Measurements from ENCODE around the gene CADPS. TPM values are rescaled to one million over a fixed set of nuclear protein-coding genes. Genes with fewer than 3 reads are reported as not detected.
A peak's percentile ranks its signal among the peaks of the same experiment; 100 is the strongest.

Gene CADPS
- total and polyA plus RNA-seq, 2 of the 4 experiments (the other 2 are of a cell fraction), result not detected

DNA sequence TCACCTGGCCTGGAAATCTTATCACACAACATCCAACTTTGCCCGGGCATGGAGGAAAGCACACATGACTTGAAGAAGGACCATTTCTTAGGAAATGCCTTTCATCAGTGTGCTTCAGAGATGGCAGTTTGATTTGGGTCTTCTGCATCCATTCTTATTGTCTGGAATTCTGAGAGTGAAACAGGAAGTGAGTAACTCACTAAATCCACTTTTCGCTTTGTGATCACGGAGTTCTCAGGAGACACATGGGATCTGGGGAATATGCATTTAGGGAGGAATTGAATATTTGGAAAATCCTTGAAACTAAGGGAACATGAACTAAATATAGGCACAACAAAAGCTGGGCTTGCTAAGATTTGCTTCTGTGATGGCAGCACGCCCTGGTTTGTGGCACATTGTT is 289.4 kb downstream of the CADPS start:
- intact Hi-C loops (cut with micrococcal nuclease), result no loop called here
- no peak overlapping the region; the same call in 1 of the 2 replicates for H3K27ac ChIP-seq (ENCODE audit: insufficient read depth, low read length)

More for the DNA sequence above, 289.4 kb downstream of the CADPS start:
- WGBS, 2 experiments (ENCODE audit: extremely low coverage in 2 of 2, insufficient read length in 1 of 2), result no CpG with 5 or more reads among the region's 4 CpGs
- H3K23ac ChIP-seq (ENCODE audit: low read depth, low read length), result peak overlapping the region; percentile 40; the same call in 1 of the 2 replicates
- H3K9me3 ChIP-seq (ENCODE audit: control insufficient read depth, insufficient read depth, low read length), result no peaks in the 10 kb centered on the region
- H4K8ac ChIP-seq (ENCODE audit: low read depth in 2 of 2, low read length in 2 of 2), result peak overlapping the region; percentile 7 to 75; a peak in 2 of 4 replicates
- in situ Hi-C loops (cut with MboI; ENCODE audit: low sequenced_read_pairs), result no loop called here
- no peaks in the 10 kb centered on the region for H3K79me1 ChIP-seq (ENCODE audit: low read depth in 1 of 2, low read length in 2 of 2)
- no peak overlapping the region for H2BK5ac ChIP-seq (ENCODE audit: low read depth, low read length, poor library complexity, severe bottlenecking)
- H2AK5ac ChIP-seq (ENCODE audit: low read depth, low read length), result no peak overlapping the region; the same call in 1 of the 2 replicates
- no peaks in the 10 kb centered on the region for H3K27me3 ChIP-seq (ENCODE audit: control insufficient read depth, insufficient read depth, low read length)
- ChIA-PET POLR2A (ENCODE audit: unreplicated experiment) (no interaction called here), CTCF (no interaction called here)
- no peak for ATAC-seq (ENCODE audit: low read depth)
- dilution Hi-C loops (cut with HindIII; ENCODE audit: low sequenced_read_pairs, unreplicated experiment), result no loop called here
- H2AFZ ChIP-seq (replicated peaks; ENCODE audit: low read length, poor library complexity), result peak overlapping the region; percentile 52
- H2BK20ac ChIP-seq (ENCODE audit: low read depth, low read length), result peak overlapping the region; percentile 43; the same call in 1 of the 2 replicates
- H3K9ac ChIP-seq (ENCODE audit: low read depth, low read length), result no peak overlapping the region
- peak overlapping the region; percentile 27; the same call in 1 of the 2 replicates for H3K18ac ChIP-seq (ENCODE audit: low read depth, low read length)
- no peak overlapping the region for H3K56ac ChIP-seq (ENCODE audit: extremely low read depth, insufficient read depth, low read length)
- no peak overlapping the region for H3K4me3 ChIP-seq (ENCODE audit: insufficient read depth, low read depth, low read length)
- no peaks in the 10 kb centered on the region for H4K20me1 ChIP-seq (ENCODE audit: insufficient read depth, low read length)
- TF ChIP-seq RFX5 (IDR thresholded peaks at IDR 0.05; ENCODE audit: low read depth, low read length), result no peak
- no peak for TF ChIP-seq POLR2A (IDR thresholded peaks at IDR 0.05; ENCODE audit: low read depth, low read length)
- no peak for TF ChIP-seq BHLHE40 (IDR thresholded peaks at IDR 0.05; ENCODE audit: low read depth, low read length)
- no peak for TF ChIP-seq CEBPB (IDR thresholded peaks at IDR 0.05; ENCODE audit: low read depth, low read length)
- no peak for TF ChIP-seq MAZ (IDR thresholded peaks at IDR 0.05; ENCODE audit: borderline replicate concordance, low read depth, low read length)
- no peak for TF ChIP-seq MAFK (IDR thresholded peaks at IDR 0.05; ENCODE audit: low read depth, low read length)
- TF ChIP-seq, protein P1, sequence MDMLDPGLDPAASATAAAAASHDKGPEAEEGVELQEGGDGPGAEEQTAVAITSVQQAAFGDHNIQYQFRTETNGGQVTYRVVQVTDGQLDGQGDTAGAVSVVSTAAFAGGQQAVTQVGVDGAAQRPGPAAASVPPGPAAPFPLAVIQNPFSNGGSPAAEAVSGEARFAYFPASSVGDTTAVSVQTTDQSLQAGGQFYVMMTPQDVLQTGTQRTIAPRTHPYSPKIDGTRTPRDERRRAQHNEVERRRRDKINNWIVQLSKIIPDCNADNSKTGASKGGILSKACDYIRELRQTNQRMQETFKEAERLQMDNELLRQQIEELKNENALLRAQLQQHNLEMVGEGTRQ (IDR thresholded peaks at IDR 0.05; ENCODE audit: low read depth, low read length), result no peak
- TF ChIP-seq RCOR1 (IDR thresholded peaks at IDR 0.05; ENCODE audit: insufficient replicate concordance, low read length), result no peak
- no peak for TF ChIP-seq CHD1 (IDR thresholded peaks at IDR 0.05; ENCODE audit: low read depth, low read length)
- TF ChIP-seq MXI1 (IDR thresholded peaks at IDR 0.05; ENCODE audit: borderline replicate concordance, low read depth, low read length), result no peak
- no peak overlapping the region for H3K4me2 ChIP-seq (ENCODE audit: low read depth, low read length)
- DNase-seq, result peak; percentile 18
- H2BK120ac ChIP-seq (ENCODE audit: low read depth, low read length), result peak overlapping the region; percentile 51; the same call in 1 of the 2 replicates
- H2BK15ac ChIP-seq (ENCODE audit: low read depth, low read length), result peak overlapping the region; percentile 70; the same call in 2 of the 3 replicates
- no peak overlapping the region for H3K14ac ChIP-seq (replicated peaks; ENCODE audit: low read depth, low read length)
- no TSS peak for BruUV-seq (replicated peaks)
- H4K91ac ChIP-seq (ENCODE audit: insufficient read depth, low read depth, low read length), result no peak overlapping the region
- H3K4ac ChIP-seq (ENCODE audit: low read depth, low read length), result peak overlapping the region; percentile 28; the same call in 1 of the 2 replicates
- peaks cover 9% of the 10 kb centered on the region for H3K4me1 ChIP-seq (ENCODE audit: control insufficient read depth, insufficient read depth, low read length)
- H3K36me3 ChIP-seq (ENCODE audit: control insufficient read depth, insufficient read depth, low read length), result no peaks in the 10 kb centered on the region
- H2AK9ac ChIP-seq (replicated peaks; ENCODE audit: low read depth, low read length, poor library complexity), result no peak overlapping the region
- no peaks in the 10 kb centered on the region for H3K9me1 ChIP-seq (ENCODE audit: insufficient read depth, low read length)
- no peak overlapping the region for H4K5ac ChIP-seq (ENCODE audit: low read depth, low read length)
